ENCODE data around the gene ST3GAL5. TPM values are rescaled to one million over a fixed set of nuclear protein-coding genes. Genes with fewer than 3 reads are reported as not detected.
A peak's percentile ranks its signal among the peaks of the same experiment; 100 is the strongest.
"Not testable (repeated sequence)": the region's sequence is repeated elsewhere in the genome, so short reads cannot be mapped to it uniquely, and the experiment has no call there.

Gene ST3GAL5
- total RNA-seq, 1 donor from 2014 or later, result 10.4 TPM

DNA sequence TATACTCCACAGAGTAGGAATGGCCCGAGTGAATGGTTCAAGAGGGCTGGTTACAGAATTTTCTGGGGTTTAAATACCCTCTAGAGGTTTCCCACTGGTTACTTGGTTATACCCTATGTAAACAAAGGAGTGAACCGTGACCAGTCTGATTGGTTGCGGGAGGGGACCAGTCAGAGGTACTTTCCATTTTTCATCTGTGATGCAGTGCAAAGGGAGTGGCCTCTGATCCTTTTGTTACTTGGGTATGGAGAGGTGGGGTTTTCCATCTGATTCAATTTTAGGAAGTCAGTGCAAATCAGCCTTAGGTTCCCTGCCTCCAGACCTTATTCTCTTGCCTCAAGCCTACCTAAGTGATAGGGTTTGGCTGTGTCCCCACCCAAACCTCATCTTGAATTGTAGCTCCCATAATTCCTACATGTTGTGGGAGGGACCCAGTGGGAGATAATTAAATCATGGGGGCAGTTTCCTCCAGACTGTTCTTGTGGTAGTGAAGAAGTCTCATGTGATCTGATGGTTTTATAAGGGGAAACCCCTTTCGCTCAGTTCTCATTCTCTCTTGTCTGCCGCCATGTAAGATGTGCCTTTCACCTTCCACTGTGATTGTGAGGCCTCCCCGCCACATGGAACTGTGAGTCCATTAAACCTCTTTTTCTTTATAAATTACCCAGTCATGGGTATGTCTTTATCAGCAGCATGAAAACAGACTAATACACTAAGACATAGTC is 5.9 kb upstream of the ST3GAL5 start:
- DNase-seq (ENCODE audit: low spot score), result not testable (repeated sequence)

DNA sequence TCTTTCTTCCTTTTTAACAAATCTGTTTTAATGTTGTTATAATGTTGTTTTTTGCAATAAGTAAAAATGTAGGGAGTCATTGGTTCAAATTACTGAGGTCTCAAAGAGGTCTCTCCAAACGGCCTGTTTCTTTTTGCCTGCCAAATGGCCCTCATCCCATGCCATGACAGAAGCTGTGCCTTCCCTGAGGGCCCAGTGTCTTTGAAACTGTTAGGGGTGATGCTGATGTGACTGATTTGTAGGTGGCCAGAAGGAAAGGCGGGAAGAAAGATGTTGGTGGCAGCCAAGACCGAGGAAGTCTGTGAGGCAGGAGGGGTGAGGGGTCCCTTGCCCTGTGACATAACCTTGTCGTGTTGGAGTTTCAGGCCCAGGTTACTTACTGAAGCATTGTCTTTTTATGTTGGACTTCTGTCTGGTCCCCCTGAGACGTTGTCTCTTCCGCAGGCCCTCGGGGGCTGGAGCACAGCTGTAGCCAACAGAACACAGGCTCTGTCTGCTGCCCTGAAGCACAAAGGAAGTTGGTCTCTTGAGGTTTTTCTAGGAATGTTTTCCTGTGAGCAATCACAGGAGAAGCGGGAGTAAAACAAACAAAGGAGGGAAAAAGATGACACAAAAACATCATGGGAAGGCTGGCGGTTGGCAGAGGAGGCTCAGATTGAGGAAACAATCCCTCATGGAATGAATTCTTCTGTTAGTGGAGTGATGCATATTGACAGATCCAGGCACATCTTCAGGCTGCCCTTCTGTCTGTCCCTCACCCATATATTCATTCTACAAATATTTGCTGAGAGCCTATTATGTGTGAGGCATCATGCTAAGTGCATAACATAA is 4.9 kb upstream of the ST3GAL5 start:
- DNase-seq (ENCODE audit: low spot score), result no peak

DNA sequence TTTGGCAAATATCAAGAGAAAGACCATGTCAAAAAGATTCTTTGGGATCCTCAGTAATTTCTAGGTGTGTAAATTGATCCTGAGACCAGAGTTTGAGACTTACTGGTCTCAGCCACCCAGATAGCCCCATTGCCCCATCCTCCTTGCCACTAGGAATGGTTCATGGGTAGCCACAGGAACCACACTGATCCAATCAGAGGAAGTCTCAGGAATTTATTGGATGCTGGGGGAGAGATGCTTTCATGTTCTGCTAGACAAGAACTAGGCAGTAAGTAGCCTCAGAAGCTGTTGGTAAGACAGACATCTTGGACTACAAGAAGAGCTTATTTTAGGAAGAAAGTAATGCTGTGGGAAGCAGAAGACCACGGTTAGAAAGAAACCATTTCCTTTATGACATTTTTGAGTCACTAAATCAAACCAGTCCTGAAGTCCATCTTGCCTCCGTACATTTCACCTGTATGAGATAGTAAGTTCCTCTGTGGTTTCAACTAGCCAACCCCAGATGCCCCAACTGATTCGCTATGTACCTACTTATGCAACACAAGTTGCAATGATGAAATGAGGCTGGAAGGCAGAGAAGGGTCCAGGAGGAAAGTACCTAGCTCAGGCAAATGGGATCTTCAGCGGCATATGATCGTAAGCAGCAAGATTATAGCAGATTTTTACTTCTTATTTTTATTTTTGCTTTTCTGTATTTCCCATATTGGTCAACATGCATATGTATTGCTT is 3.6 kb upstream of the ST3GAL5 start:
- no peak for DNase-seq (ENCODE audit: low spot score)

DNA sequence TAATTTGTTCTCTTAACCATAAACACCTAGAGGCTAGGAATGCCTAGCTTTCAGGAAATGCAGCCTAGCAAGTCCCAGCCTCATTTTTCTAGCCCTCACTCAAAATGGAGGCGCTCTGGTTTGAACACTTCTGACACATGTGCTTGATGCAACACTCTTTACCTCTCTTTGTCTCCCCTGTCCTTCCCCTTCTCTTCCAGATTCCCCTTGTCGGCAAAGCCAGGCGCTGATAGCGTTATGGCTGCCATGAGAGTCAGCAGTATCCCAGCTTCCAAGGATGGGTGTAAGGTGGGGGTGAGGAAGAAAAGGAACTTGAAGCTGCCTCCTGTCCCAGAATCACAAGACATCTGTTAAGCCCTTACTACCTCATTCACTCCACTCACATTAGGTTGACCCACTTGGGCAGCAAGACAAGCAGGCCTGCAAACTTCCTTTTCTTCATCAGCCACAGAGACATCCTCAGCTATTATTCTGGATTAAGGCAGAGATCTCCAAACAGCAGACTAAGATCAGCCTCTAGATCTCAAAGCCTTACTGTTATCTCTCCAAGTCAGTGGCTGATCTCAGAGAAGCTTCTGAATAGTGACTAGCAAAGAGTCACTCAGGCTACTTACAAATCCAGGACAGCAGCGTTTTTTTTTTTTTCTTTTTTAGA is 1.9 kb upstream of the ST3GAL5 start:
- peak; percentile 69 for DNase-seq (ENCODE audit: low spot score)

DNA sequence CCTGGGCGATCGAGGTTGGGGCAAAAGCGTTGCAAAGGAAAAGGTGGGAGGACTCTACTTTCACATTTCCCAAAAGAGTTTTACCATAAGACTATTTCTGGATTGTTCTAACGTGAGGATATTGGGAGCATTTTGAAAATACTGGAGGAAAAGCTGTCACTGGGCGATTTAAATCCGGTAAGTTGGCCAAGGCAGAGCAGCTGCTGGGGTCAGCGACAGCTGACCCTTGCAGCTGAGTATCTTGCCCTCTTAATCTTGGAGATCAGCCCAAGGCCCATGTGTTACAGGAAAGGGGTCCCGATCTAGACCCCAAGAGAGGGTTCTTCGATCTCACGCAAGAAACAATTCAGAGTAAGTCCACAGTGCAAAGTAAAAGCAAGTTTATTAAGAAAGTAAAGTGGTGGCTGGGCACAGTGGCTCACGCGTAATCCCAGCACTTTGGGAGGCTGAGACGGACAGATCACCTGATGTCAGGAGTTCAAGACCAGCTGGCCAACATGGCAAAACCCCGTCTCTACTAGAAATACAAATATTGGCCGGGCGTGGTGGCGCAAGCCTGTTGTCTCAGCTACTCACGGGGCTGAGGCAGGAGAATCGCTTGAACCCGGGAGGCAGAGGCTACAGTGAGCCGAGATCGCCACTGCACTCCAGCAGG is 964 bp upstream of the ST3GAL5 start:
- no peak for DNase-seq (ENCODE audit: low spot score)

DNA sequence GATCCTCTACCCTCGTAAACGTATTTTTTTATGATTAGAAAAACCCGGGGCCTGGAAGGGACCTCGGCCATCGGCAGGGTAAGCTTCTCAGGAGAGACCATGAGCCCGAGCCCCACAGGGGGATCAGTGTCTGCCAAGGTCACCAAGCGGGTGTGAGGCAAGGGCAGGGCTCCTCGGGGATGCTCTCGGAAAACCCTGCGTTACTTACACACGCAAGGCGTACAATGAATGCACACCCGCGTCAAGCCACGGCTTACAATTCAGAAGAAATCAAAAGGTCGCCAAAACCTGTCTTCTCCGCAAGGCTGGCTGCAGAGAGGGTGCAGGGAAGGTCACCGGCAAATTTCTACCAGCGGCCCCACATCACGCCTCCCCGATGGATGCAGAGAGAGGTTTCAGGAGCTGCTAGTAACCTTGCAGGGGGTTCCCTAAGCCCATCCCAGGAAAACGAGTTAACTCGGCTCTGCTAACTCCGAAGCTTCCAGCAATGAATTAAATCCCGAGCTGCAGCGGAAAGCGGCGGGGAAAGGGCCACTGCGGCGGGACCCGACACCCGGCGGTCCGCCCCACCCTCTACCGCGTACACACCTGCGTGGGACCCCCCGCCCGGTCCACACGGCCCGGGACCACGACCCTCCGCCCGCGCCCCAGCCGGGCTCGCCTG is 638 bp downstream of the ST3GAL5 start:
- DNase-seq (ENCODE audit: low spot score), result no peak

DNA sequence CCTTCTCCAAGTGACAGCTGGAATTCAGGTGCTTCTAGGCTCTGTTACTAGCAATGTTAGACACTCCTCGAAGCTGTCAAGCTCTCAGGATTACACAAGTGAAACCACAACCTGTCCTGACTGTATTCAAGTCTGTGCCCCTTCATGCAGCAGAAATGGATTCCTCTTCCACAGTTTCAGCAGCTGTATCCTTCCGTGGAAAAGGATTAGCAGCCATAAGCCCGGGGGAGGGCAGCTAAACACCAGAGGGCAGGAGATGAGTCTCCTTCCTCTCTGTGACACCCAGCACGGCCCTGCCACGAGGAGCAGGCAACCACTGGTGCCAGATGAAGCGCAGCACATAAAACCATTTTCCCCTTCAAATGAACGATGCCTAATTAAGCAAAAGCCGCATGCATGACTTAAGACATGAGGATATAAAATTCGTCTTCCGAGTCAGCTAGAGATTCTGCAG is 1.2 kb downstream of the ST3GAL5 start:
- peak; percentile 66 for DNase-seq (ENCODE audit: low spot score)

DNA sequence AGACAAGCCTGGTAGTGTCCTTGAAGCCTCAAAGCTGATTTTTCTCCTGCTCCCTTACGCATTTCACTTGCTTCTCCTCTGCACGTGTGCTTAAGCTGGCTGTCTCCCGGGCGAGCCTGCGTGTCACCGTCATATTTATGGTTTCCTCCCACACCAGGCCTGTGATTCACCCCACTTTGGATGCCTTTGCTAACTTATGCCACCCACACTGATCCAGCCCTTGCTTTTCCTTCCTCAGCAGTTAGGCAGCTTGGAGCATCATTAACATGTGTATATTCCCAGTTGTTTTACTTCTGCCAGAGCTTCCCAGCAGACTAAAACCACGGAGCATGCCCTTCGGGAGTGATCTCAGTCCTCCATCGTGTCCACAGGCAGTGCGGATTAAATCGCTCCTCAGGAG is 2.2 kb downstream of the ST3GAL5 start:
- DNase-seq (ENCODE audit: low spot score), result peak; percentile 85

DNA sequence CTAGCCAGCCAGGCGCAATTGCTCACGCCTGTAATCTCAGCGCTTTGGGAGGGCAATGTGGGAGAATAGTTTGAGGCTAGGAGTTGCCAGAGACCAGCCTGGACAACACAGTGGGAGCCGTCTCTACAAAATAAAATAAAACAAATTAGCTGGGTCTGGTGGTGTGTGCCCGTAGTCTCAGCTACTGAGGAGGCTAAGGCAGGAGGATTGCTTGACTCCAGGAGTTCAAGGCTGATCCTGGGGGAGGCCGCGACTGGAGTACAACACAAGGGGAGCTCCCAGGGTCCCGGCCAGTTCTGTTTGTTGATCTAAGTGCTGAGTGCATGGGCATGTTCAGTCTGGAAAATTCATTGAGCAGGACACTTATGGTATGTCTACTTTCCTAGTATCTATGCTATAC is 2.6 kb downstream of the ST3GAL5 start:
- DNase-seq (ENCODE audit: low spot score), result no peak

DNA sequence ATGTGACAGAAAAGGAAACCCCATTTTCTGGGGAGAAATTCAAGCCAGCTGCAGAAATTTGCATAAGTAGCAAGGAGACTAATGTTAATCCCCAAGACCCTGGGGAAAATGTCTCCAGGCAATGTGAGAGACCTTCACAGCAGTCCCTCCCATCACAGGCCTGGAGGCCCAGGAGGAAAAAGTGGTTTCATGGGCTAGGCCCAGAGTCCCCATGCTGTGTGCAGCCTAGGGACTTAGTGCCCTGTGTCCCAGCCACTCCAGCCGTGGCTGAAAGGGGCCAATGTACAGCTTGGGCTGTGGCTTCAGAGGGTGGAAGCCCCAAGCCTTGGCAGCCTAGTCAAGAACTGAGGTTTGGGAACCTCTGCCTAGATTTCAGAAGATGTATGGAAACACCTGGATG is 7.0 kb downstream of the ST3GAL5 start:
- not testable (repeated sequence) for DNase-seq (ENCODE audit: low spot score)

DNA sequence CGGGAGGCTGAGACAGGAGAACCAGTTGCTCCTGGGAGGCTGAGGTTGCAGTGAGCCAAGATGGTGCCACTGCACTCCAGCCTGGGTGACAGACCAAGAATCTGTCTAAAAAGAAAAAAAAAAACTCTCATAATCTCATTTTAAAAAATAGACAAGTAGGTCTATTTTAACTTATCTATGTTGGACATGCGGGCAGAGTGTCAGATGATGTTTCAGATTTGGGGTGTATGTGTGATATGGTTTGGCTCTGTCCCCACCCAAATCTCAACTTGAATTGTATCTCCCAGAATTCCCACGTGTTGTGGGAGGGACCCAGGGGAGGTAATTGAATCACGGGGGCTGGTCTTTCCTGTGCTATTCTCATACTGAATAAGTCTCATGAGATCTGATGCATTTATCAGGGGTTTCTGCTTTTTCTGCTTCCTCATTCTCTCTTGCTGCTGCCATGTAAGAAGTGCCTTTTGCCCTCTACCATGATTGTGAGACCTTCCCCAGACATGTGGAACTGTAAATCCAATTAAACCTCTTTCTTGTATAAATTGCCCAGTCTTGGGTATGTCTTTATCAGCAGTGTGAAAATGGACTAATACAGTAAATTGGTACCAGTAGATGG is 8.0 kb downstream of the ST3GAL5 start:
- not testable (repeated sequence) for DNase-seq (ENCODE audit: low spot score)

DNA sequence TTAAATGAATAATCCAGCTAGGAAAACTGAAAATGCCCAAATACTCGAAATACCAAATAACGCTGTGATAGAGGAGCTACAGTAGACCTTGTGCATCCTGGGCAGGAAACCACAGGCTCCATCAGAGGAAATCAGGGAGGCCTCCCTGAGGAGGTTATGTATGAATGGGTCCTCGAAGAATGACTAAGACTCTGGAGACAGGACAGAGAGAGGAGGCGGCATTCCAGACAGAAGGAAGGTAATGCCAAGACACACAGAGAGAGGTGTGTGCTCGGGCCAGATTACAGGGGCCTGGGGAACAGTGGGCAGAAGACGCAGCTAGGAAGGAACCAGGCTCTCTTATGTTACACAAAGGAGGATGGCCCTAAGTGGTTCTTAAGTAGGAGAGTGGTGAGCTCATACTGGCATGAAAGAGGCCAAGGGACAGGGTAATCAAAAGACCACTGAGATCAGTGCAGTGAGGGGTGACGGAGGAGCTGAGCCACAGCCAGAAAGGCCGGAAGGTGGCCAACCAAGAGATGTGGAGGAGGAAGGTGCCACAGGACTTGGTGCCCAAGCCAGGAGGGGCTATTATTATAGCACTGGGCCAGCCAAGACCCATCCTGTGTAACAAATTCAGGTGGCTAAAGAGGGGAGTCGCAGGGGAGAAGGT is 9.9 kb downstream of the ST3GAL5 start:
- DNase-seq (ENCODE audit: low spot score), result no peak

DNA sequence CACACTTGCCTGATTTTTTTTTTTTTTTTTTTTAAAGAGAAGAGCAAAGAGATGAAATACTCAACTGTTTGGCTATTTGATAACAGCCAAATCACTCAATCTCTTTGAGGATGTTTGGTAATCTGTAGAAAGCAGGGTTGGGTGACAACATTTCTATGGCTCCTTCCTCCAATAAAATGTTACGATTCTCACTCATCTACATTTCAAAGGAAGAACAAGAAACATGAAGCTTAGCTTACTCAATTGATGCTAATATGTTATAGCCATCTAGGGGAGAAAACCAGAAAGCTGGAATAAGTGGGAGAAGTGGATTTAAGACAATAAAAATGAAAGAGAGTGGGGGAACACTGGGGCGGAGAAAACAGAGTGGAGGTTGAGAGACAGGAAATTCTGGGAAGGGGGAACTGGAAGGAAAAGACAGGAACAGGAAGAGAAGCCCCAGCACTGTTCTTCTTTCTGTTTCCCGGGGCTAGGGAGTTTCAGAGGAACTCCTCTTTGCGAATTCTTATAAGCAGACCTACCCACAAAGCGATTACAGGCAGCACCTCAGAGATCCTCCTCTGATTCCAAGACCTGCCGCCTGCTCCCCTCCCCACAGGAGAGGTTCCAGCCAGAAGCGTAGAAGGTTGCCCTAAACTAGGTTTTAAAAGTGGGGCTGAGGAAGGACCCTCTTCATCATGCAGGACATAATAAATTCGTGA is 13.3 kb downstream of the ST3GAL5 start:
- DNase-seq (ENCODE audit: low spot score), result no peak

DNA sequence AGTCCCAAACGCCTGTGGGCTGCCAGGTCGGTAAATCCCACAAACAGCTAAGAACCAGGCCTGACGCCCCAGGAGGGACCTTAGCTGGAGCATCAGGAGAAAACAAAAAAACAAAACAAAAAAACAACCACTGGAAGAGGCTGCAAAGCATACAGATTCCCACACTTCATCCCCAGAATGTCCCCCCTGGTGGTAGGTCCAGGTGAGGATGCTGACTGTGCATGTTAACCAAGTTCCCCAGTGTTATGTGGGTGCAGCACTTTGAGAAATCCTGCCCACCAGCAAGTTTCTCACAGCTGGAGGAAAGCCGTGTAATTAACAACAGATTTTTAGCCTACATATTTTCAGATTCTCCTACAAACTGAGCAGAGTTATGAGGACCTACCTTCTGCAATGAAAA is 15.1 kb downstream of the ST3GAL5 start:
- DNase-seq (ENCODE audit: low spot score), result no peak

DNA sequence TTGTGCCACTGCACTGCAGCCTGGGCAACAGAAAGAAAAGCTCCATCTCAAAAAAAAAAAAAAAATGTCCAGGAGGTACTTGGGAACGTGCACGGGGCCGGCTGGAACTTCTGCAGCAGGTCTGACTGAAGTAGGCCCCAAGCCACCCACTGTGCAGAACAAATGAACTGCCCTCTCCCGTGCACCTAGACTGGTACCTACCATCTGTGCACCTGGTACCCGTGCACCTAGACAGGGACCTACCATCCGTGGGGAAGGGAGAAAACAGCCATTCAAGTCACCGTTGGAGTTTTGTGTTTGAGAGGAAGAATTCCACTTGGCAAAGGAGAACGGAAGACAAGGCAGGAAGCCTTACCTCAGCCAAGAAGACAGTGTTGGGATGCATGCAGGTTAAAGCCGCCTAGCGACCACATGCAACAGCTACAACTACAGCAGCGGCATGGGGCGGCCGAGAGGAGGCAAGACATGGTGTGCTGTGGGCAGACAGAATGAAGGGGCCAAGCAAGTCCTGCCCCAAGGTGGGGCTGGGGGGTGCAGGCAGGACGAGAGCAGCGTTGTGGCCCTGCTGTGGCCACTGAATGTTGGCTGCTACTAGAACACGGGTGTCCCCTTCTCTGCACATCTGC is 16.1 kb downstream of the ST3GAL5 start:
- no peak for DNase-seq (ENCODE audit: low spot score)

DNA sequence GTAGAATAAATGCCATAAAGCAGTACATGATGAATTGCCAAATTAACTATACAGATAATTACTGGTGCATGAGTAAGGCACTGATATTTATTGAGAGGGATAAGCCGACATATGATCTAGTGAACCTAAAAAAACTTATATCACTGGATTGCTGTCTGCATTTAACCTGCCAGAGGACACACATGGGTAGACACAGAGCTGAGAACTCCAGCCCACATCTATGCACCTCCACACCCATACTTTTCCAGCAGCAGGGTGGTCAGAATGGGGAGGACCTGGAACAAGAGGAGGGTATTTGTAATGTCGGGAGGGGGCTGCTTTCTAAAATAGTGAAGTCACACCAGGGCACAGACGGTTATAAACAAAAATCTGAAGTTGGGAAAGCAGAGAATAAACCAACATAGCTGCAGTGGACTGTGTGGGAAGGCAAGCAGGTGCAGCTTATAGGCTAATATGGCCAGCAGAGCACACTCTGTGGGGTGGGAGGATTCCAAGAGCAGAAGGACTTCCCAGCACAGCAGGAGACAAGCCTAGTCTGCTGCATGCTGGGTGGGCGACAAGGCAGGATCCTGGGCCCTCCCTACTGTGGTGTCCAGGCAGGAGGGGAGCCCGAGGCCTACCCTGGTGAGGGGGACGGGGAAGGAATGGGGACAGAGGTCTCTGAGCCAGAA is 17.2 kb downstream of the ST3GAL5 start:
- no peak for DNase-seq (ENCODE audit: low spot score)

DNA sequence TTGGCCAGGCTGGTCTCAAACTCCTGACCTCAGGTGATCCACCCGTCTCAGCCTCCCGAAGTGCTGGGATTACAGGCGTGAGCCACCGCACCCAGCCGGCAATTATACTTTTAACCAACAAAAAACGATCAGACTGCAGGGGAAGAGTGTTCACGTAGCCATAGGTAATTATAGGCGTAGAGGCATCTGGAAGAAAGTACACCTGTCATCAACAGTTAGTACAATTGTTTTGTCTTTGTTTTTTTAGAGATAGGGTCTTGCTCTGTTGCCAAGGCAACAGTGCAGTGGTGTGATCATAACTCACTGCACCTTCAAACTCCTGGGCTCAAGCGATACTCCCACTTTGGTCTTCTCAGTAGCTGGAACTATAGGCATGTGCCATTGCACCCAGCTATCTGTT is 20.0 kb downstream of the ST3GAL5 start:
- no peak for DNase-seq (ENCODE audit: low spot score)
